Panc1 (cell line): Measurements from ENCODE around the gene MLX. TPM values are rescaled to one million over a fixed set of nuclear protein-coding genes. Genes with fewer than 3 reads are reported as not detected.
A peak's percentile ranks its signal among the peaks of the same experiment; 100 is the strongest.

Experiments used
- ATAC-seq: fragments of 200-7000 bp; cut with Tn5 transposase; 2 replicates; pipeline ENCODE4 v1.9.1; 2020; ENCODE audit warnings: mild to moderate bottlenecking, moderate library complexity
- BruUV-seq: library from RNA; stranded (reverse); fragments of 400-500 nt; replicated peaks from 2 replicates; lab custom pipeline; 2021; lab: Mats Ljungman, UMichigan
- CTCF ChIA-PET: fragments of 300-600 bp; sonication (Branson Sonifier 250); formaldehyde crosslinking; loops from one replicate; lab custom pipeline; 2022; ENCODE audit warnings: antibody characterized with exemption; lab: Charles Lee
- POLR2A ChIA-PET: fragments of 300-600 bp; sonication (Branson Sonifier 250); formaldehyde crosslinking; loops from one replicate; lab custom pipeline; 2022; ENCODE audit warnings: antibody characterized with exemption; lab: Charles Lee
- DNase-seq: peaks from one replicate; pipeline ENCODE4 v3.0.0-alpha.2; 2010; ENCODE audit warnings: low read depth, low spot score
- H3K27ac ChIP-seq: 2 replicates; pipeline ENCODE4 v1.5.1; 2011; ENCODE audit warnings: mild to moderate bottlenecking, low read length, inconsistent platforms
- H3K27me3 ChIP-seq: fragments of 200-500 bp; sonication (Bioruptor generic); 2 replicates; pipeline ENCODE4 v1.6.0; 2014; ENCODE audit warnings: low read length, inconsistent platforms; ENCODE audit not compliant: control insufficient read depth, insufficient read depth
- H3K36me3 ChIP-seq: fragments of 200-500 bp; sonication (Bioruptor generic); 2 replicates; pipeline ENCODE4 v1.5.1; 2014; ENCODE audit warnings: inconsistent platforms, mild to moderate bottlenecking, low read length, moderate library complexity; ENCODE audit not compliant: control insufficient read depth, insufficient read depth
- H3K4me1 ChIP-seq: 2 replicates; pipeline ENCODE4 v1.5.1; 2011; ENCODE audit warnings: inconsistent platforms, mild to moderate bottlenecking, low read length, moderate library complexity; ENCODE audit not compliant: control insufficient read depth, insufficient read depth
- H3K4me3 ChIP-seq, 2 experiments: 2 replicates each; pipeline ENCODE4 v1.5.1; 2011 to 2012; ENCODE audit warnings: low read depth in 2 of 2, low read length in 2 of 2, mild to moderate bottlenecking in 2 of 2, inconsistent platforms in 1 of 2, moderate library complexity in 1 of 2
- H3K9me3 ChIP-seq: fragments of 200-500 bp; sonication (Bioruptor generic); 2 replicates; pipeline ENCODE4 v1.5.1; 2014; ENCODE audit warnings: low read depth, mild to moderate bottlenecking, inconsistent platforms, low read length, moderate library complexity; ENCODE audit not compliant: control insufficient read depth, insufficient read depth
- CTCF ChIP-seq: fragments of 450-650 bp; IDR thresholded peaks from 2 replicates; pipeline ENCODE4 v1.5.1; 2017; ENCODE audit warnings: mild to moderate bottlenecking
- POLR2AphosphoS5 ChIP-seq: IDR thresholded peaks from 2 replicates; pipeline ENCODE4 v1.6.1; 2012; ENCODE audit warnings: mild to moderate bottlenecking, low read depth, low read length, moderate library complexity
- REST ChIP-seq, 2 experiments: IDR thresholded peaks; 2 replicates each; pipeline ENCODE4 v1.6.1; 2011 to 2012; ENCODE audit warnings: low read depth in 2 of 2, control low read depth in 1 of 2, low read length in 1 of 2, mild to moderate bottlenecking in 1 of 2, moderate library complexity in 1 of 2; ENCODE audit not compliant: insufficient read depth in 1 of 2
- SIN3A ChIP-seq: IDR thresholded peaks from 2 replicates; pipeline ENCODE4 v1.6.1; 2012; ENCODE audit warnings: low read depth, mild to moderate bottlenecking, low read length, moderate library complexity, borderline replicate concordance; ENCODE audit not compliant: insufficient read depth
- TCF7L2 ChIP-seq: IDR thresholded peaks from 2 replicates; pipeline ENCODE4 v1.6.1; 2011; ENCODE audit warnings: mild to moderate bottlenecking, low read depth, low read length, inconsistent platforms
- in situ Hi-C: cut with HindIII; loops from 2 replicates; pipeline ENCODE4 v1.10.0; 2016; ENCODE audit warnings: low sequenced_read_pairs, low pct_unique_long_range_greater_than_20kb
- intact Hi-C: fragments of 100-400 bp; cut with micrococcal nuclease; formaldehyde crosslinking; loops from one replicate; pipeline ENCODE4 v1.10.0; 2022; ENCODE audit not compliant: unreplicated experiment
- total RNA-seq: library from RNA; stranded (reverse); gene quantifications from one replicate; pipeline ENCODE4 v1.2.1, GENCODE V29; 2021; ENCODE audit not compliant: unreplicated experiment

The MLX gene
- total RNA-seq, 1 experiment from 2014 or later: 35.8 TPM

GRCh38 chr17:42529061-42529460 is 37.8 kb upstream of the MLX start:
- peaks cover 27% of the 10 kb centered on the region for H3K4me1 ChIP-seq
- ChIA-PET CTCF (no interaction called here), POLR2A (no interaction called here)
- TF ChIP-seq REST (IDR thresholded peaks at IDR 0.05; ENCODE audit: insufficient read depth in 1 of 2, low read depth in 2 of 2, low read length in 1 of 2): no peak
- no peak for TF ChIP-seq POLR2AphosphoS5
- TF ChIP-seq CTCF: no peak
- TF ChIP-seq TCF7L2: no peak
- no peak for TF ChIP-seq SIN3A
- ATAC-seq (no peak), DNase-seq (no peak)
- in situ Hi-C loops (no loop called here), intact Hi-C loops (loop anchor here (10.0 kb wide), 2 partner anchors 104 to 214 kb away; partner anchors contain the start of gene CAVIN1)
- no peak overlapping the region for H3K4me3 ChIP-seq
- no peaks in the 10 kb centered on the region for H3K36me3 ChIP-seq
- peak overlapping the region; percentile 65 for H3K27ac ChIP-seq
- no peaks in the 10 kb centered on the region for H3K9me3 ChIP-seq
- no TSS peak for BruUV-seq
- no peaks in the 10 kb centered on the region for H3K27me3 ChIP-seq

GRCh38 chr17:42530952-42531454 is 35.9 kb upstream of the MLX start:
- ChIA-PET CTCF (no interaction called here), POLR2A (no interaction called here)
- no TSS peak for BruUV-seq
- no peak overlapping the region for H3K4me3 ChIP-seq
- DNase-seq (no peak), ATAC-seq (0 out of 2 replicates have a peak, but pooled peaks have one; percentile 37)
- TF ChIP-seq TCF7L2 (no peak), POLR2AphosphoS5 (no peak), REST (IDR thresholded peaks at IDR 0.05; ENCODE audit: insufficient read depth in 1 of 2, low read depth in 2 of 2, low read length in 1 of 2) (no peak), SIN3A (no peak), CTCF (no peak)
- H3K4me1 ChIP-seq: peaks cover 40% of the 10 kb centered on the region
- in situ Hi-C loops (no loop called here), intact Hi-C loops (no loop called here)
- no peaks in the 10 kb centered on the region for H3K27me3 ChIP-seq
- H3K9me3 ChIP-seq: no peaks in the 10 kb centered on the region
- H3K36me3 ChIP-seq: no peaks in the 10 kb centered on the region
- peak overlapping the region; percentile 90 for H3K27ac ChIP-seq
